Stimulated activated CD4-positive, alpha-beta T cell treated with anti-CD3 and anti-CD28 coated beads, TNF-alpha, amount 100 ng/mL, for 48 hours (primary cell): ENCODE measurements around the gene DDX11.
"Not testable (repeated sequence)": the region's sequence is repeated elsewhere in the genome, so short reads cannot be mapped to it uniquely, and the experiment has no call there.

ENCODE experiments used
- DNase-seq, 3 donors: peaks; one replicate each; pipeline ENCODE4 v3.0.0-alpha.2; 2020; ENCODE audit warnings: low read depth in 3 of 3

DDX11 gene

DNA sequence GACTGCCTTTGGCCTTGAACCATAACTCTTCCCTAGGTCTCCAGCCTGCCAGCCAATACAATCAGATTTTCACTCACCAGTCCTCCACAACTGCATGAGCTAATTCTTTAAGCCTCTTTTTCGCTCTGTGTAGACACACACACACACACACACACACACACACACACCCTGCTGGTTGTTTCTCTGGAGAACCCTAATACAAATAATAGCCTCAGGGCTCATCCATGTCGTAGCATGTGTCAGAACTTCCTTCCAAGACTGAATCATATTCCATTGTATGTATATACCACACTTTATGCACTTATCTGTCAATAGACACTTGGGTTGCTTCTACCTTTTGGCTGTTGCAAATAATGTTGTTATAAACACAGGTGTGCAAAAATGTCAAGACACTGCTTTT lies 6.0 kb upstream of the DDX11 start:
- DNase-seq, result not testable (repeated sequence)

DNA sequence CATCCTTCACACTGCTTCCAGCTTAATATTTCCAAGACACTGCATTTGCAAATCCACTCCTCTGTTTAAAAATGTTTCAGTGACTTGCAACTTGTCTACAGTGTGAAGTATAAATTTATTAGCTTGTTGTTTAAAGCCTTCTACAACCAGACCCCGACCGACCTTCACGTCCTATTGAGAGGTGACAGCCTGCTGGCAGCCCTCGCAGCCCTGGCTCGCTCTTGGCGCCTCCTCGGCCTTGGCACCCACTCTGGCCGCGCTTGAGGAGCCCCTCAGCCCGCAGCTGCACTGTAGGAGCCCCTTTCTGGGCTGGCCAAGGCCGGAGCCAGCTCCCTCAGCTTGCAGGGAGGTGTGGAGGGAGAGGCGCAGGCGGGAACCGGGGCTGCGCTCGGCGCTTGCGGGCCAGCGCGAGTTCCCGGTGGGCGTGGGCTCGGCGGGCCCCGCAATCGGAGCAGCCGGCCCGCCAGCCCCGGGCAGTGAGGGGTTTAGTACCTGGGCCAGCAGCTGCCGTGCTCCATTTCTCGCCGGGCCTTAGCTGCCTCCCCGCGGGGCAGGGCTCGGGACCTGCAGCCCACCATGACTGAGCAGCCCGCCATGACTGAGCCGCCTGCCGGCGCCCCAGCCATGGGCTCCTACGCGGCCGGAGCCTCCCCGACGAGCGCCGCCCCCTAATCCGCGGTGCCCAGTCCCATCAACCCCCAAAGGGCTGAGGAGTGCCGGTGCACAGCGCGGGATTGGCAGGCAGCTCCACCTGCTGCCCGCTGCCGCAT lies 2.5 kb upstream of the DDX11 start:
- not testable (repeated sequence) for DNase-seq

DNA sequence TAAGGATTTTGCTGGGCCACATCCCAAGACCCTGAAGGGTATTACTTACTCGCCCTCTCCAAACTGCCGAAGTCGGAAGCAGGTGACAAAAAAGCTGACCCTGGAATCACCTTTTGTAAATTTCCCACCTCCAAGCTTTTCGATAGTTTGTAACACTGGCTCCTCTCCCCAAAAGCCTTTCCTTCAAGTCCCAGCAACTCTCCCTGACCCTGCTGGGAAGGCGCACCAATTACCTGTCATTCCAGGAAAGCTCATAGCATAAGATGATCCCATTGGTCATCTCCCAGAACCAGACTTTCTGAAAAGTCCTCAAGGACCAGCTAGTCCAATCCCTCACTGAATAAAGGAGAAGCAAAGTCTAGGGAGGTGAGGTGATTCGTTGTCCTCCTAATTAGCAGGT lies 698 bp upstream of the DDX11 start:
- not testable (repeated sequence) for DNase-seq

DNA sequence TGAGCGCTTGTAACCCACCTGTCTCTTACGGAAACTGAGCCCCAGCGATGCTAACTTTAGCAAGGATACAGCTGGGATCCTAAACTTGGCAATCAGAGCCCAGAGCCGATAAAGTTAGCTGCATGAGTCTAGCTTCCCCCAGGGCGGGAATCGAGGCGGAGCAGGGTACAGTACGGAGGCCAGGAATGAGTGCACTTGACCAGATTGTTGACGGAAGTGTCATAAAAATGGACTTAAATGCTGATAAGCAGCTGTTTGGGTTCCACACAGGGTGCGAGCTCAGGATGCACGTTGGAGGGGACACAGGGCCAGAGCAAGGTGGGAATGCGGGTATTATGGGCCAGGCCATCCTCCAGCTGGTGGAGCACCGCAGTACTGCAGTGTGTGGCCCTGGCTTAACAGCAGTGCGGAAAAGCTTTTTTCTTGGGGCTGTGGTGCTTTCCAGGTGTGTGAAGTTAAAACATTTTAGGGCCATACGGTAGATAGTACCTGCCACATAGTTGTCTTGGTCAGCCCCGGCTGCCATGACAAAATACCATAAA lies 744 bp downstream of the DDX11 start:
- peak in 1 of 3 donors; percentile 8 for DNase-seq

DNA sequence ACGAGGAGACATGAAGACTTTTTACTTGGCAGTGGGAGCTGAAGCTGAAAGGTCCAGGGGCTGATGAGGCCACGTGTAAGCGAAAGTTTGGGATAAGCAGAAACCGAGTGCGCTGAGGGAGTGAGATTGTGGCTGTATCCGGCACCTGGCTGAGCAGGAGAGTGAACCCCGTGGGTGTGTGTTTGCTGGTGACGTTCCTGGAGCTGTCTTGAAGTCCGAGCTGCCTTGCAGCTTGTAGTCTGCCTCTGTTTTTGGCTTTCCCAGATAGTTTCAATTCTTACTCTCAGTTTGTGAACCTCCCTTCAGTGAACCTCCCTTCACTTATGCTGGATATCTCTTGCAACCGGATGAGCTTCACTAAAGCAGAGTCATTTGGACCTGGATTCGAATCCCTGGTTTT lies 2.5 kb downstream of the DDX11 start:
- not testable (repeated sequence) for DNase-seq

DNA sequence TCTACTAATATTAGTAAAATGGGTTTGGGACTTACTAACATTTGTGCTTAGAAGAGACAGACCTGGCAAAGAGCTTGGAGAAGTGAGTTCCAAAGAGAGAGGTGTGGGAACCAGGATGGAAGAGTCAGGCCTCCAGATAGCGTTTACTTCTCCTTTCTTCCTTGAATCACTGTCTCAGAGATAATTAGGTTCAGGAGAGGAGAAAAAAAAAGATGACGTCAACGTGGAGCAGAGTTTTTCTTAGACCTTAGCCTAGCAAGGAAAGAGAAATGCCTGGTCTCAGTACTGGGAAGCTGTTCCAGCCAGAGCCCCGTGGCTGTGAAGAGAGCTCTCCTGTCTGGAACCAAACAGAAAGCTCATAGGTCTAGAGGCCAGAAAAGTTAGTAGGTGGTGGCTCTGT lies 3.4 kb downstream of the DDX11 start:
- DNase-seq, result not testable (repeated sequence)

DNA sequence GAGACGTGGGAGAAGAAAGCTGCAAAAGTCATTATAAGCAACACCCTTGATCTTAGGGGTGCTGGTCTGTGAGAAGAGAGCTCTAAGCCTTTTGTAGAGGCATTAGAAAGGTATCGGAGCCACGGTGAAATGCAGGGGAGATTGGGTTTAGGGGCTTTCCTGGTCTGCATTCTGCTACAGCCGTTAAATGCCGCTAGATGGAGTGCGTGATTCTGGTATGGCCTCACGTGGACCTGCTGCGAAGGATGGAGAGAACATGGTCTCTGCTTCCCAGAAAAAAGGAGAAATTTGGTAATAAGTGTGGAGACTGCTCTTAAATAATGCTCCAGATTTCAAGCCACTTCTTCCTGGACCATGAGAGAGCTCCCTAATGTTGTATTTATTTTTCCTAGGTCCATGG lies 4.3 kb downstream of the DDX11 start:
- not testable (repeated sequence) for DNase-seq

DNA sequence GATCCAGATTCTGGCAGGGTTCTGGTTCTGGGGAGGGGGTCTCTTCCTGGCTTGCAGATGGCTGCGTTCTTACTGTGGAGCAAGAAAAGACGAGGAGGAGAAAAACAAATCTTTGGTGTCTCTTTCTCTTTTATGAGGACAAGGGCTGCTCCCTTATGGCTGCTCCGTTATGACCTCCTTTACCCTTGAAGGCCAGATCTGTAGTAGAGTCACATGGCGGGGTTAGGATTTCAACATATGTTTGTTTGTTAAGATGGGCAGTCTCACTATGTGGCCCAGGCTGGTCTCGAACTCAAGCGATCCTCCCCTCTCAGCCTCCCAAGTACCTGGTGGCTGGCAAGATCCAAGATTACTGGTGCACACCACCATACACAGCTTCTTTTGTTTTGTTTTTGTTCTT lies 5.8 kb downstream of the DDX11 start:
- DNase-seq, result not testable (repeated sequence)

DNA sequence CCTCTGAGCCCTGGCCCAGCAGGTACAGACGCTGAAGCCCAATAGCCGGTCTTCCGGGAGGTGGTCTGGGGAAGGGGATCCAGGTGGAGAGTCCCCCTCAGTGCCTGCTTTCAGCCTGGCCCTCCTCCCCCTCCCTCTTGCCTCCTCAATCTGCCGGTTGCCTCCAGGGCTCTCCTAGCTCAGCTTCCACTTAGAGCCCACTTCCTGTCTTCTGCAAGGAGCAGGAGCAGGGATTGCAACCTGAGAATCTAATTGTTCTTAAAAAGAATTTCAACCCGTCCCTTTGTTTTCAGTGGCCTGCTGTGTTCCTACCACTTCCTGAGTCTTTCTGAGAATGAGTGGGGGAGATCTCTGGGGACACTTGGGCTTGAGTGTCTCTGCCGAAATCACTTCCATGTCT lies 6.6 kb downstream of the DDX11 start:
- DNase-seq, result not testable (repeated sequence)

DNA sequence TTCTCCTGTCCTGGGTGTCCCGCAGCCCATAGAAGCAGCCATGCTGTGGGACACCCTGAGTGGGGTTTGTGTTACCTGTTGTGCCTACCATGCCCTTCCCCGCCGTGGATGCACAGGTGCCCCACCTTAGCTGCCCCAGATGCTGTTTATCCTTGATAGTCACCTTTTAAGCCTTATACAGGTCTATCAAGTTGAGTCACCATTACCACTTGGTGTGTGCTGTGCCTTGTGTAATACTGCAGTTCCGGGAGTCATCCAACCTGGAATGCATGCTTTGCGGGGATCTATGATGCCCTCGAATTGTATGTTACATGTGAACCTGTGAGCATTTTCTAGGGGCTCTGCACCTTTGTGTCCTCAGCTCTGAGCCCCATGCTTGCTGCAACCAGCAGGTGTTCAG lies 7.6 kb downstream of the DDX11 start:
- DNase-seq, result not testable (repeated sequence)

DNA sequence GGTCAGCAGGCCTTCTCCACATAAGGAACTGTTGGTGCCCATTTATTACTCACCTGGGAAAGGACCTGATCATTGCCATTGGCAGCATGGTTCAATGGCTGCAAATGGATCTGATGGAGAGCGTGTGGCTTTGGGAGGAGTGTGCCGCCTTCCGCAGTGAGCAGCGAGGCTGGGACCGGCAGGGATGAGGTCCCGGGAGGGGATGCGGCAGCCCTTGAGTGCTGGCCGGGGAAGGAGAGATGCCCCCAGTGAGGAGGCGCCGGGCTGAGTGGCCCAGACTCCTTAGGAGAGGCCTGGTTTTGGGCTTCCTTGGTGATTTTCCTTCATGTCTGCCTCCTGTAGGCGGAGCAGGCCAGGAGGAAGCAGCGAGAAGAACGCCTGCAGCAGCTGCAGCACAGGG lies 10.6 kb downstream of the DDX11 start:
- not testable (repeated sequence) for DNase-seq

DNA sequence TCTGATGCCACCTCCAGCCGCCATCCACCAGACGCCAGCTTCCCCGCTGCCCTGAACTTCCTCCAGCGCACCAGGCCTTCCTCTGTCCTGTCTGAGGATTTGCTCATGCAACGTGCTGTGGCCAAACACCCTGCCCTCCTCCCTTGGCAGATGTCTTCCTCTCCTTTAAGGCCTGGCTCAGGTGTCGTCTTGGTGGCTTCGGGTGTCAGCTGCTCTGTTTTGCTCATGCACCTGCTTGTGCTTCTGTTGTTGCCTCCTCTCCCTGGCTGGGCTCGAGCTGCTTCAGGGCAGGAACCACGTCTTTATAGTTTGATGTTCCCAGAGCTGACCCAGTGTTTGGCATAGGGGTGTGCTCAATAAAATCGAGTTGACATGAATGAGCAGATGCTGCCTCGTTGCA lies 12.4 kb downstream of the DDX11 start:
- DNase-seq, result not testable (repeated sequence)

DNA sequence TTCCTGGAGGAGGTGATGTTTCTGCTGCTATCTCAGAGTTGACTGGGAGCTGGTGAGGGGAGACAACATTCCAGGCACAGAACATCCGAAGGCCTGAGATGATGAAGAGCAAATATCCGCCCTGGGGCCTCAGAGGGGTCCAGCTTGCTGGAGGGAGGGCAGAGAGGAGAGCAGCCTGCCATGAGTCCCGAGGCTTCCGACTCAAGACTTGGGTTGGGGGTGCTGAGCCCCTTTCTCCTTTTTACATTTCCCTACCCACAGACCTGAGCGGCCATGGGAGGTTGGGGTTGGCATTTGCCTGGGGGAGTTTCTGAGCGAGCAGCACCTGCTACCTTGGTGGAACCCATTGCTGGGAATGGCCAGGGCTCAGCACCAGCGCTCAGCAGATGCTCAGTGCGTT lies 13.8 kb downstream of the DDX11 start:
- not testable (repeated sequence) for DNase-seq

DNA sequence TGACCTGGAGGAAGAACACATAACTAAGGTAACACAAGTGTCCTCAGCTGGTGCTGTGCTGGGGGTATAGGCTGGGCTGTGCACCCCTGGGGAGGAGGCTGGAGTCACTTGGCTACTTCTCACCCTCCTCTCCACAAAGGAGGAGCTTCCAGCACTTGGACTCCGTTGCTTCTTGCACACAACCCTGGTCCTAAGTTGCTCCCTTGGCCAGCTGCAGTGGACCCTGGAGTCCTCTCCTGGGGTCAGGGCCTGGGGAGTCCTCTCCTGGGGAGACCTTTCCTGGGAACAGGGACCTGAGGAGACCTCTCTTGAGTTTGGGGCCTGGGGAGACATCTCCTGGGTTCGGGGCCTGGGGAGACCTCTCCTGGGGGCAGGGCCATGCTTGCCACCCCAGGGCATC lies 14.3 kb downstream of the DDX11 start:
- DNase-seq, result not testable (repeated sequence)

DNA sequence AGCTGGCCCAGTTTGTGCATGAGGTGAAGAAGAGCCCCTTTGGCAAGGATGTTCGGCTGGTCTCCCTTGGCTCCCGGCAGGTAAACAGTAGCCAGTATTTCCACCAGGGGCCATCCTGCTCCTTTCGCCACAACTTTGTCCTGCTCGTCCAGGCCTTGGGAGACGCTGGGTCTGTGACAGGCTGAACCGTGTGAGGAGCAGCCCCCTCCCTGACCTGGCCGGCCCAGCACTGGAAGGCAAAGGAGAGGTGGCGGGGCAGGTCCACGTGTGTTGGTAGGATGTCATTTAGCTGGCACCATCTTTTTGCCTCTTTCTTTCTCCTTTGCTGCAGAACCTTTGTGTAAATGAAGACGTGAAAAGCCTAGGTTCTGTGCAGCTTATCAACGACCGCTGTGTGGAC lies 15.4 kb downstream of the DDX11 start:
- DNase-seq, result no peak

DNA sequence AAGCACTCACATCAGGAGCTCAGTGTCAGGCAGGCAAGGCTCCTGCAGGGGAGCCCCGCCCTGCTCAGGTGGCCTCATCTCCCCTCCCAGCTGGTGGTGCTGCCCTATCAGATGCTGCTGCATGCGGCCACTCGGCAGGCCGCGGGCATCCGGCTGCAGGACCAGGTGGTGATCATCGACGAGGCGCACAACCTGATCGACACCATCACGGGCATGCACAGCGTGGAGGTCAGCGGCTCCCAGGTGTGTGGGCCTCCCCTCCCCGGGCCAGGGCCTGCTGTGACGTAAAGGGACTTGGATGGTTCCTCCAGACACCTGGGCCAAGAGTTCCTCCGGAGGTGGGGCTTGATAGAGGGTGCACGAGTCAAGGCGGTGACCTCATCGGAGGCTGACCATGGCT lies 18.0 kb downstream of the DDX11 start:
- DNase-seq, result not testable (repeated sequence)

DNA sequence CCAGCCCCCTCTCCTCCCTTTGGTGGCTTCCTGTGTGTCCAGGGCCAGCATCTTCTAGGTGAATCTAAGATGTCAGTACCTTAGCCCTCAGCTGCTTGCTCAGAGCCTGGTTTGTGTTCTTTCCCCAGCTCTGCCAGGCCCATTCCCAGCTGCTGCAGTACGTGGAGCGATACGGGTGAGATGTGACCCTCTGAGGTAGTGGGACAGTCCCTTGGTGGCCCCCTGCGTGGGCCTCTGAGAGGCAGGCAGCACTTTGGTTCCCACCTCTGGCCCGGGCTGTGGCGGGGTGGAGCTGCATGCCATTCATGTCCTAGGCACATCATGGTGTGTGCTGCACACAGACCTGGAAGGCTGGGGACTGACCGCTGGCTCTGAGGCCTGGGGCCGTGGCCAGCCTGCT lies 19.1 kb downstream of the DDX11 start:
- not testable (repeated sequence) for DNase-seq

DNA sequence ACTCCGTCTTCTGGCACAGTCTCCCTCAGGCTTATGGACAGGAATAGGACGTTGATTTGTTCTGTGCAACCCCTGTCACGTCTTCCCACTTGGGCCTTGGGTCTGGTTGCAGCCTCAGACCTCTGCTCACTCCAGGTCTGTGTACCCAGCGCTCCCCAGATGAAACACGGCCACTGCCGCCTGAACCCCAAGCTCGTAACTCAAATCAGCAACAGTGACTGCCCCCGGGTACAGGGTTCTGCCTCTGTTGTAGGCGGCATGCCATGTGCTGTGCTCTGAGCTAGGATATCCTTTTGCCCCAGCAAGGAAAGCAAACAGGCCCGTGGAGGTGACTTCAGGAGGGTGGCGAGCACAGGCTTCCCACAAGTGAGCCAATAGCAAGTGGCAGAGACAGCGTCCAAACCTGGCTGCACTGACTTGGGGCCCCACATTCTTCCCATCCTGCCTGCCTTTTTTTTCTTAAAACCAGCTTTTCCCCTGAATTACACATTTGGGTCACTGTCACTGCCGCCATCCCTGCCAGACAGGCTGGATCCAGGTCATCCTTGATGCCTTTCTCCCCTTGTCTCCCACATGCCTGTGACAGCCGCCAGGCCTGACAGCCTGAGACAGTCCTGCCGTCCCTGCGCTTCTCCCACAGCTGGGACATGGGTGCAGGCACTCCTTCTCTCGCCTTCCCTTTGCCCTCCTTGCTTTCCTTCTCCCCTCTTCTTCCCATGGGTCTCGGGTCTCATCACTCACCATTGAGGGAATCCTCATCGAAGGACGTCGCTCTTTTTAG lies 21.6 kb downstream of the DDX11 start:
- DNase-seq, result not testable (repeated sequence)

DNA sequence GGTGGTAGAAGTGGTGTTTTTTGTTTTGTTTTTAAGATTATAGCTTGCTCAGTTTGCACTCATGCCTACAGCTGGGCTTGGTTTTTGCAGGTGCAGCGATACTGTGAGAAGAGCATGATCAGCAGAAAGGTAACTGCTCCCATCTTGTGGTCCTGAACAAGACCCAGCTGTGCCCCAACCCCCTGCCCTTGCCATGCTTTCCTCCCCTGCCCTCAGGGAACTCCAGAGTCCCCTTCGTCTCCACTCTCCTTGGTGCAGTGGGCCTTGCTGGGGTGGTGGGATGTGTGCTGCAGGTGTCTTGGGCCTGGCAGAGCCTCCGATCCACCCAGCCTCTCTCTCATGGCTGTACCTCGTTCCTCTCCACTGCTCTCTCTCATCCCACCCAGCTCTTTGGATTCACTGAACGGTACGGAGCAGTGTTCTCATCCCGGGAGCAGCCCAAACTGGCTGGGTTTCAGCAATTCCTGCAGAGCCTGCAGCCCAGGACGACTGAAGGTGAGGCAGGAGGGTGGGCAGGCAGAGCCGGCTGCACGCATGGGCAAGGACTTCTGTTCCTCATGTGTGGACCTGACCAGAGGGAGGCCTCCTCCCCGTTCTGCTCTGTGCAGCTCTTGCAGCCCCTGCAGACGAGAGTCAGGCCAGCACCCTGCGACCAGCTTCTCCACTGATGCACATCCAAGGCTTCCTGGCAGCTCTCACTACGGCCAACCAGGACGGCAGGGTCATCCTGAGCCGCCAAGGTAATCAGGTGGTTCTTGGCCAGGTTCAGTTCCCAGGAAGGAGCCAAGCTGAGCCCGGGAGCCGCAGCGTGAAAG lies 22.8 kb downstream of the DDX11 start:
- DNase-seq, result not testable (repeated sequence)

DNA sequence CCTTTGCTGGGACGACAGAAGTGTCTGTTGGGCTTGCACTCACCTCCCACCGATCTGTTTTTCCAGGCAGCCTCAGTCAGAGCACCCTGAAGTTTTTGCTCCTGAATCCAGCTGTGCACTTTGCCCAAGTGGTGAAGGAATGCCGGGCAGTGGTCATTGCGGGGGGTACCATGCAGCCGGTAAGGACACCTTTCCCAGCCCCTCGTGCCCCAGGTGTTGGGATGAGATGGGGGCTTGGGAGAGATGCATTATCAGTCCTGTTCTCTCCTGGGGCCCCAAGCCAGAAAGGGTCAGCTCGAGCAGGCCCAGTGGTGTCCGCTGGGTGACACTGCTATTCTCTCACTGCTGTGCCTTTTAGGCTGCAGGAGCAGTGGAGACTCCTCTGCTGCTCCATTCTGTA lies 24.2 kb downstream of the DDX11 start:
- not testable (repeated sequence) for DNase-seq

DNA sequence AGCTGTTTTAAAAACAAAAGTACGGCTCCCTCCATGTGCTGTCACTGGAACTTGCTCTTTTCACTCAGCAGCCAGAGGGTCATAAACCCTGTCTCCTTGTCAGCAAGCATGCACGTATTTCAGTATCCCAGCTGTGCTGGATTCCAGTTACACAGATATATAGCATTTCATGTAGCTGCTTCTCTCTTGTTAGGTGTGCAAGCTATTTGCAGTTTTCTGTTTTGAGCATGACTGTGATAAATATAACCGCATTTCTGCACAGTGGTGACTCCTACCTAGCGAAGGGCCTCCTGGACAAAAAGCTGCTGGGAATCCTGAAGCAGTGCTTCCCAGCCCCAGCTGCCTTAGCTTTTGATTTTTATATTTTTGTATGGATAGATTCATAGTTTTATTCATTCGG lies 24.7 kb downstream of the DDX11 start:
- DNase-seq, result not testable (repeated sequence)

DNA sequence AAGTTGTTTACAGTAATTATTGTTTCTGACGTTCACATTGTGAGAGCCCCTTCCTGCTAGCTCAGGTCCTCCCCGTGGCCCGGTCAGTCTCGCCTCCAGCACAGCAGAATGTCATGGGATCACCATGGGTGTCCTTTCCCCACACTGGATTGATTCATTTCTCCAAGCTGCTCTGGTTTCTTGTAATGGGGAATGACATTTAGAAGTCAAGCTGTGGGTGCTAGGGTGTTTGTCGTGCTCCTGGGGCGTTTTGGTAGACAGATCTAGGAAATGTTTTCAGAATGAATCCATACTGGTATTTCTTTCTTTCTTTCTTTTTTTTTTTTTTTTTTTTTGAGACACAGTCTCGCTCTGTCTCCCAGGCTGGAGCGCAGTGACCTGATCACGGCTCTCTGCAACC lies 25.1 kb downstream of the DDX11 start:
- DNase-seq, result not testable (repeated sequence)
